NOMO-1 treated with dmso at 0.1 percent for 144 hours (cell line): ENCODE data around the gene DMAC2L.
"Not testable (repeated sequence)": the region's sequence is repeated elsewhere in the genome, so short reads cannot be mapped to it uniquely, and the experiment has no call there.

Source experiments
- DNase-seq: peaks from one replicate; lab custom pipeline; 2025; ENCODE audit not compliant: unreplicated experiment; lab: John Stamatoyannopoulos, UW

DMAC2L gene

DNA sequence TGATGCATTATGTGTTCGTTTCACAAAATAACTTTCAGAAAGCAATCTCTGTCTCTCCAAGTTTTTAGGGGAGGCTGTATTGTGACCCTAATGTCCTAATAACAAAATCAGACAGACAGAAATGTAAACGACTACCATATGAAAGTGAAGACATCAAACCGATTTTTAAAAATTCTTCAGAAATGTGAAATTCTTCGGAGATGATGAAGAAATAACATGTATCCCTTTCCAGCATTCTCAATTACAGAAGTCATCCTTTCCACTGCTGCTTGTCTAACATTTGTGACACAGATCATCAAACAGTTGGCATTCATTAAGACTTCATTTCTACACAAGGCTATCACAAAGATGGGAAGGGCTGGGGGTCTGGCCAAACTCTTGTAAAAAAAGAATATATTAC is 41.0 kb downstream of the DMAC2L start:
- DNase-seq: no peak

DNA sequence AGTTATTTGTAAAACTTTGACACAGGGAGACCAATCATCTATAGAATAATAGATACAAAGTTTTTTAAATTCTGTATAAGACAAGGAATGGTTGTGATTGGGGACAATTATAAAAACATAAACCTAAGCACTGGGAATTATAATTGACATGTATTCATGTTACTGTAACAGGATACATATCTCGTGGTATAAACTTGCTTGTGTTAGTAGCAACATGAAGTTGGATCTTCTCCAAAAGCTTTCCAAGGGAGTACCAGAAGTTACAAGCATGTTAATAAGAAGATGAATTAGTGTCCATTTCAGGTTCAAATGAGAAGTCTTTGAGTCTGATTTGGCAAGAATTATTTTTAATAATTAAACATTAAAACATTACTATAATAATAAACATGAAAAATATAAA is 42.4 kb downstream of the DMAC2L start:
- DNase-seq: no peak

DNA sequence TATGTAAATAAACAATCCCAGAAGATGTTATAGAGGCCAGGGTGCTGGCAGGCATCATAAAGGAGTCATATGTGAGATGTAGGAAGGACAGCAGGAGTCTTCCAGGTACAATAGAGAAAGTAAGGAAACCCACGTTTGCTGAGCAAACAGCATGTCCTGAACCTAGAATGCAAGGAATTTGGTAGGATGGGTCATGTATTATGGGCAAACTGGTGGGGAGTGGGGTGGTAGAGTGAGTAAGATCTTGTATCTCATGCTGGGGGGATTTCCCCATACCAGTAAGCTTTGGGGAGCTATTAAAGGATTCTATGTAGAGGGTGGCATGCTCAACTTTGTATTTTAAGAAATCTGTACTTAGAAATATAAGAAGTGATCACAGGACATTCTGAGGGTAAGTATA is 43.6 kb downstream of the DMAC2L start:
- DNase-seq: no peak

DNA sequence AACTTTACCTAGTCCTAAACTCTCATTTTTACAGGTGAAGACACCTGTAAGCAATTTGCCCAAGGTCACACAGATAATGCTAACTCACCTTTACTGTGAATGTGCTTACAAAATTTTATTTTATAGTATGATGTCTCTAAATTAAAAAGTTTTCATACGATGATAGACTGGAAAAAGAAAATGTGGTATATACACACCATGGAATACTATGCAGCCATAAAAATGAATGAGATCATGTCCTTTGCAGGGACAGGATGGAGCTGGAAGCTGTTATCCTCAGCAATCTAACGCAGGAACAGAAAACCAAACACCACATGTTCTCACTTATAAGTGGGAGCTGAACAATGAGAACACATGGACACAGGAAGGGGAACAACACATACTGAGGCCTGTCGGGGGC is 44.2 kb downstream of the DMAC2L start:
- not testable (repeated sequence) for DNase-seq

DNA sequence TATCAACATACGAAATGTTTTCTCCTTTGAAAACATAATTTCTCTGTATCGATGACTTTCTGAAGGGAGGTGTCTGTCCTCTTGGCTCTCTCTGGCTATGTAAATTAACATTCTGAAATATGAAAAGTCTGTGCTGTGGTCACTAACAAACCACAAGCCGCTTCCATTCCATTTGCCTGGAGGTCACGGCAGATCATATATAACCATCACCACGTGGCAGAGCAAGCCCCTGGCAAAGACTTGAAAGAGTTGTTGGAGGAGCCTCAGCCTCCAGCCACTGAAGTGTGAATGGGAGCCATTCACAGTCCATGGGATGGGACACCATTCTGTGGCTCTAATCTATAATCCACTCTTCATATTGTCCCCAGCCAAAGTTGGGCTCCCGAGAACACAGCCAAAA is 45.0 kb downstream of the DMAC2L start:
- DNase-seq: no peak

DNA sequence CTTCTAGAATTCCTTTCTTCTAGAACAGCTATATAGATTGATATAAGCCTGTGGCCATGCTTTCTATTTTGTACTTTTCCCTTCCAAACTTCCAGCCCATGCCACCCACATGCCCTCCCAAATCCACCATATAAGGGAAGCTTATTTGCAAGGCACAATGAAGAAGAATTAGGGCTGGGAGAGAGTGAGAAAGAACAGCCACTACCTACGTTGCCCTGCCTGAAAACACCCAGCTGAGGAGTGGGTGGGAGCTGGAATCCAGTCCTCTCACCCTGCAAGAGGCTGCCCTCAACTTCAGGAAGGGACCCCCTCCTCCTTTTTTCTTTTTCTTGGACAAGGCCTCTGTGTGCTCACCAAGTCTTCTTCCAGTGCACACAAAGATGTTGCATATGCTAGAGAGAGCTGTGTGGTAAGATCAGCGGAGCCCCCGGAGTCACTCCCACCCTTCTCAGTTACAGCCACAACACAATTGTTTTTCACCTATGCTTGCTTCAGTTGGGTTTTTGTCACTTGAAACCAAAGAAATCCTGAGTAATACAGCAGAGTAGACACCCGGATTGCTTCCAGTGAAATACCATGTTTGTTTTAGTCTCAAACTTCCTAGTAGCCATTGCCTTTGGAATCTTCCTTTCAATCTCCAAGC is 45.8 kb downstream of the DMAC2L start:
- DNase-seq: no peak

DNA sequence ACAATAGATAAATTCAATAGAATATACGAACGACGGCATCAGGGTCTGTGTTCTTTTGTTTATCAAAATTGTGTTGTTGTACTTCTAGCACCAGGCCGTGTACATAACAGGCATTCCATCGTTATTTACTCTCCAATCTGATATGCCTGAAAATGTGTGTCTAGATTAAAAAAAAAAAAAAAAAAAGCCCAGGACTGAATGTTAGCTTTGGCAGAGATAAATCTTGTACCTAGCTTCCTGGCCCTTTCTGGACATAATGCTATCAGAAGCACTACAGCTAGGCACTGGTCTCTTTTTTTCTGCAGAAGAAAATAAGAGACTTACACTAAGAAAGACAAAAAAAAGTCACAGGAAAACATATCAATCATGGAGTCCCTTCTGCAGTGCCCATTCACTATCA is 47.5 kb downstream of the DMAC2L start:
- no peak for DNase-seq

DNA sequence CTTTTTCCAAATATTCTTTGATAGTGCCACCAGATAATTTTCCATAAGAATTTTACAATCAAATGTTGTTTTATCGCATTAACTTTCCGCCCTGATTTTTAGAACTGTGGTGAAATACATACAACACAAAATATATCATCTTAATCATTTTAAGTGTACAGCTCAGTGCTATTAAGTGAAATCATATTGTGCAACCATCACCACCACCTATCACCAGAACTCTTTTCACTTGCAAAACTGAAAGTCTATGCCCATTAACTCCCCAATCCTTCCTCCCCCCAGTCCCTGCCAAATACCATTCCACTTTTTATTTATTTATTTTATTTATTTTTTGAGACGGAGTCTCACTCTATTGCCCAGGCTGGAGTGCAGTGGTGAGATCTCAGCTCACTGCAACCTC is 48.0 kb downstream of the DMAC2L start:
- DNase-seq: no peak

DNA sequence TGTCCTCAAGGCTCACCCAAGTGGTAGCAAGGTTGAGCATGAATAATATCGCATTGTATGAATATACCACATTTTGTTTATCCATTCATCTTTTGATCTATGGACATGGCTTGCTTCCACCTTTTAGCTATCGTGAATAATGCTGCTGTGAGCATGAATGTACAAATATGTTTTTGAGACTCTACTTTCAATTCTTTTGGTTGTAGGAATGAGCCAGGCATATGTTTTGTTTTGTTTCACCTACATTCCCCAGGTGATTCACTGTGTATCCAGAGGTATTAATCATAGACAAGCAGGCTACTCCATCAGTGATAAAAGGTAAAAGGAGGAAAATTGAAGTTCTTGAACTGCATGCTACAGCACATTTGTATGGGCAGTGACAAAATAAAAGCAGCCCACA is 48.7 kb downstream of the DMAC2L start:
- no peak for DNase-seq

DNA sequence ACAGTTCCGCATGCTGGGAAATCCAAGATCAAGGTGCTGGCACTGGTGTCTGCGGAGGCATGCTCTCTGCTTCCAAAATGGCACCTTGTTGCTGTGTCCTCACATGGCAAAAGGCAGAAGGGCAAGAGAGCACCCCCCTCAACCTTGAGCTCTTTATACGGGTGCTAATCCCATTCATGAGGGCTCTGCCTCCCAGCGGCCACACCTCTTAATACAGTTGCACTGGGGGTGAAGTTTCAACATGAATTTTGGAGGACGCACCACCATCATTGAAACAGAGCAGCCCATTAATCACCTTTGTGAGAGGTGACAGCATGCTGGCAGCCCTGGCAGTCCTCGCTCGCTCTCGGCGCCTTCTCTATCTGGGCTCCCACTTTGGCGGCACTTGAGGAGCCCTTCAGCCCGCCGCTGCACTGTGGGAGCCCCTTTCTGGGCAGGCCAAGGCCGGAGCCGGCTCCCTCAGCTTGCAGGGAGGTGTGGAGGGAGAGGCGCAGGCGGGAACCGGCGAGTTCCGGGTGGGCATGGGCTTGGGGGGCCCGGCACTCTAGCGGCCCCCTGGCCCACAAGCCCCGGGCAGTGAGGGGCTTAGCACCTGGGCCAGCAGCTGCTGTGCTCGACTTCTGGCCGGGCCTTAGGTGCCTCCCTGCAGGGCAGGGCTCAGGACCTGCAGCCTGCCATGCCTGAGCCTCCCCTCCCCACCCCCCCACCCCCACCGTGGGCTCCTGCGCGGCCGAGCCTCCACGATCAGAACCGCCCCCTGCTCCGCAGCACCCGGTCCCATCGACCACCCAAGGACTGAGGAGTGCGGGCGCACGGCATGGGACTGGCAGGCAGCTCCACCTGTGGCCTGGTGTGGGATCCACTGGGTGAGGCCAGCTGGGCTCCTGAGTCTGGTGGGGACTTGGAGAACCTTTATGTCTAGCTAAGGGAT is 49.6 kb downstream of the DMAC2L start:
- DNase-seq: not testable (repeated sequence)

DNA sequence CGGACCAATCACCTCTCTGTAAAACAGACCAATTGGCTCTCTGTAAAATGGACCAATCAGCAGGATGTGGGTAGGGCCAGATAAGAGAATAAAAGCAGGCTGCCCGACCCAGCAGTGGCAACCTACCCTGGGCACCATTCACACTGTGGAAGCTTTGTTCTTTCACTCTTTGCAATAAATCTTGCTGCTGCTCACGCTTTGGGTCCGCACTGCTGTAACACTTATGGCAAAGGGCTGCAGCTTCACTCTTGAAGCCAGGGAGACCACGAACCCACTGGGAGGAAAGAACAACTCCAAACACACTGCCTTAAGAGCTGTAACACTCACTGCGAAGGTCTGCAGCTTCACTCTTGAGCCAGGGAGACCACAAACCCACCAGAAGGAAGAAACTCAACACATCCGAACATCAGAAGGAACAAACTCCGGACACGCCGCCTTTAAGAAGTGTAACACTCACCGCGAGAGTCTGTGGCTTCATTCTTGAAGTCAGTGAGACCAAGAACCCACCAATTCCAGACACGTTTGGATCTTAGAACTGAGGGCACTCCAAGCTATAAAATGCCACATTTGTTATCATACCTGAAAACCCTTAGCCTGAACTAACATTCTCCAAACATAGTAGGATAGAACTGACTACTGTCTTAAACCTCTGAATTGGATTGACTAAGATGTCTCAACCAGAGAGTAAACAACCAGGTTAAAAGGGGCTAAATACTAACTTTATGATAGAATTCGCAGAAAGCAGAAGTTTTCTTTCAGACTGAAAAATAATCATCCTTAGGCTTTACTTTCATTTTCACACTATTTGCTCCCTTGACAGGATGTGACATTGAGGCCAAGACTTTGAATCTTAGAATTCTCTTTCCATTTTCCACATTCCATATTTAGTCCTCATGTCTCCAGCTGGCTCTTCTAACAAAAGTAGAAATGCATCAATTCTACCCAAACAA is 50.9 kb downstream of the DMAC2L start:
- DNase-seq: no peak

DNA sequence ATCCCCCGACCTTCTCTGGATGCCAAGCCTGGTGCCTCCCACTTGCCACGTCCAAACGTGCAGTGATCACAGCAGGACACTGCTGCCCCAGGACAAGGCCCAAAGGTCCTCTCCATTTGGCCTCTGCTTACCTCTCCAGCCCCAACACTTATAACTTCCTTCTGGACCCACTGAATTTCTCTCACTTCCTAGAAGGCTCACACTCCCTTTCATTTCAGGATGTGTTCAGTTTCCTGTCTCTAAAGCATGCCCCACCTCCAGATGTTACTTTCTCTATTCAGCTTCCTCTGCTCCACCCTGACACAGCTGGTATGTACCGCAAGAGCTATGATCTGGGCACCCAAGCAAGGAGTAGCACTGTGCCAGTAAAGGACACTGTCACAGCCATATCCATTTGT is 51.6 kb downstream of the DMAC2L start:
- DNase-seq: peak; percentile 78

DNA sequence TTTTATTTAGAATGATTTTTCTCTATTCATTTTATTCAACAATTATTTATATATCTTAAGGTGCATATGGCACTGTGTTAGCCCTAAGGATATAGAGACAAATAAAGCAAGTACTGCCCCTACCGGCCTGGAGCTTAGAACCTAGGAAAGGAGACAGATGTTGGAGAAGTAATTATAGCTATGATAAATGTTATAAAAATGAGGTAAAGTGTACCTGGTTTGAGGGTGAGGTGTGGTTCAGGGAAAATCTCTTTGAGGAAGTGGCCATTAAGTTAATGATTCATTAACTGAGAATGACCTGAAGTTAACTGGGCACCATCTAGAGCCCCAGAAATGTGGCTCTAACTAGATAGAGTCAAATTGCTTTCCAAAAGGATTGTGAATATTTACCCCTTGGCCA is 52.7 kb downstream of the DMAC2L start:
- DNase-seq: no peak

DNA sequence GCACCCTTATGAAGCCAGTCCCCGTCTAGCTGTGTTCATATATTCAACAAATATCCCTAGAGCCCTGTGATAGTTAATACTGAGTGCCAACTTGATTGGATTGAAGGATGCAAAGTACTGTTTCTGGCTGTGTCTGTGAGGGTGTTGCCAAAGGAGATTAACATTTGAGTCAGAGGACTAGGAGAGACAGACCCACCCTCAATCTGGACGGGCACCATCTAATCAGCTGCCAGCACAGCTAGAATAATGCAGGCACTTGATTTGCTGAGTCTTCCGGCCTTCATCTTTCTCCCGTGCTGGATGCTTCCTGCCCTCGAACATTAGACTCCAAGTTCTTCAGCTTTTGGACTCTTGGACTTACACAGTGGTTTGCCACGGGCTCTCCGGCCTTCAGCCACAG is 53.4 kb downstream of the DMAC2L start:
- DNase-seq: not testable (repeated sequence)

DNA sequence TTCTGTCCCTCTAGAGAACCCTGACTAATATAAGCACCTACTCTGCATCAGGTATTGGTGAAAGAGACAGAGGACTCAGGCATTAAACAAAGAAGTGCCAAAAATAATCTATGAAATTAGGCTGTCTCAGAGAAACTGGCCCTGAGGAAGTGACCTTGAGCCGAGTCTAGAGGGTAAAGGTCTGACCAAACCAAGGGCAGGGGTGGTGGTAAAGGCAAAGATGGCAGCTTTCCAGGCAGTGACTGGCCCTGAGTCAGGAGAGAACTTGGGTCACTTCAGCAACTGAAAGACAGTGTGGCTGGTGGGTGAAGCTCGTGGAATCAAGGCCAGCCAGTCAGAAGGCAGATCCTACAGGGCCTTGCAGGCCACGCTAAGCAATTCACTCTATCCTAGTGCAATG is 54.0 kb downstream of the DMAC2L start:
- DNase-seq: no peak

DNA sequence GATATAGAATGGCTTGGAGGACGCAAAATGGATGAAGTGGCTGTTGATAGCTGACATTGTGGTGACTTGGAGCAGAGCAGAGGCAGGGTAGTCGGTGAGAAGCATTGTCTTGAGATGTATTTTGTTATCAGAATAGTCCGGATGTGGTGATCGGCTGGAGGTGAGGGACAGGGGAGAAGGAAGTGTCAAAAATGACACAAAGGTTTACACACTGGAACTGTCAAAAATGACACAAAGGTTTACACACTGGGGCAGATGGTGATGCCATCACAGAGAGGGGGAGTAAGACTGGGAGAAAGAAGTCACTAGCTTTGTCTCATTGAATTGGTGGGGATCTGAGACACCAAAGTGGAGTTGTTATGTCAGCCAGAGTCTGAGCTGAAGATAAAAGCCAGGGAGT is 54.5 kb downstream of the DMAC2L start:
- no peak for DNase-seq

DNA sequence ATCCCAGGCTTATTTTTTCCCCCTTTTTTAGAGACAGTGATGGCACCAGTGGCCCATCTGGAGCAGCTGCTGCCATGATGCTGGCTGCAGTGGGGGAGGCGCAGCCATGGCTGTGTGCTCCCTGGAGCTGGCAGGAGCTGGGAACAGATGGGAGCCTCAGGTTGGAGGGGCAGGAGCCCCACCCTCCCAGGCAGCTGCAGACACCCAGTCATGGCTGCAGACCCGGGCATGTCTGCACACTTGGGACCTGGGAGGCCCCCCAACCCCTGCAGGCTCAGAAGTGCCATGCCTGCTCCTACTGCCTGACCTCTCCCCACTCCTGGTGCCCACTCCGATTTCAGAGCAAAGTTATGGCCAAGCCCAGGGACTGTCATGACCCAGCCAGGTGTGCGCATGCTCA is 59.4 kb downstream of the DMAC2L start:
- no peak for DNase-seq

DNA sequence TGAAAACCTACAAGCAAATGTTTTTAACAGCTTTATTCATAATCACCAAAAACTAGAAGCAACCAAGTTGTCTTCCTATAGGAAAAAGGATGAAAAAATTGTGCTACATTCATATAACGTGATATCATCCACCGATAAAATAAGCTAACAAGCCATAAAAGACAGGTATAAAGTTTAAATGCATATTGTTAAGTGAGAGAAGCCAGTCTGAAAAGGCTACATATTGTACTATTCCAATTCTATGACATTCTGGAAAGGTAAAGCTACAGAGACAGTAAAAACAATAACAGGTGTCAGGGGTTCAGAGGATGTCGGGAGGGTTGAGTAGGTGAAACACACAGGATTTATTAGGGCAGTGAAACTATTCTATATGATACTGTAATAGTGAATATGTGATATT is 61.8 kb downstream of the DMAC2L start:
- DNase-seq: no peak

DNA sequence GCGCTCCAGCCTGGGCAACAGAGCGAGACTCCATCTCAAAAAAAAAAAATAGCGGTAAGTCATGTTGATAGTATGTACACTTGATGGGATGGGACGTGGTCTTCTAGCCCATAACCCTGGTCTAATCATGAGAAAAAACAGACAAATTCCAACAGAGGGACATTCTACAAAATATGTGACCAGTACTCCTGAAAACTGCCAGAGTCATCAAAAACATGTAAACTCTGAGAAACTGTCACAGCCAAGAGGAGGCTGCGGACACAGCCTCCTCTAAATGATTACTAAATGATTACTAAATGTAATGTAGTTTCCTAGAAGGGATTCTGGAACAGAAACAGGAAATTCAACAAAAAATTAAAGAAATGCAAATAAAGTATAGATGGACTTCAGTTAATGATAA is 63.6 kb downstream of the DMAC2L start:
- no peak for DNase-seq
